Measurements from ENCODE around the gene CPM. TPM values are rescaled to one million over a fixed set of nuclear protein-coding genes. Genes with fewer than 3 reads are reported as not detected.
"Not testable (repeated sequence)": the region's sequence is repeated elsewhere in the genome, so short reads cannot be mapped to it uniquely, and the experiment has no call there.

CPM gene
- total RNA-seq, 1 donor from 2014 or later: 224 TPM

GRCh38 chr12:68824131-68824530, 108.8 kb downstream of the CPM start:
- Histone ChIP-seq H3K4me3 (no peak overlapping the region), H3K9me3 (no peaks in the 10 kb centered on the region), H3K36me3 (peaks cover 99% of the 10 kb centered on the region), H3K27ac (no peak overlapping the region), H3K27me3 (ENCODE audit: low read depth) (no peaks in the 10 kb centered on the region), H3K4me1 (no peaks in the 10 kb centered on the region)
- no peak for TF ChIP-seq CTCF (IDR thresholded peaks at IDR 0.05)
- DNase-seq (no peak), ATAC-seq (no peak)
- intact Hi-C loops (cut with DNase I): no loop called here

DNA sequence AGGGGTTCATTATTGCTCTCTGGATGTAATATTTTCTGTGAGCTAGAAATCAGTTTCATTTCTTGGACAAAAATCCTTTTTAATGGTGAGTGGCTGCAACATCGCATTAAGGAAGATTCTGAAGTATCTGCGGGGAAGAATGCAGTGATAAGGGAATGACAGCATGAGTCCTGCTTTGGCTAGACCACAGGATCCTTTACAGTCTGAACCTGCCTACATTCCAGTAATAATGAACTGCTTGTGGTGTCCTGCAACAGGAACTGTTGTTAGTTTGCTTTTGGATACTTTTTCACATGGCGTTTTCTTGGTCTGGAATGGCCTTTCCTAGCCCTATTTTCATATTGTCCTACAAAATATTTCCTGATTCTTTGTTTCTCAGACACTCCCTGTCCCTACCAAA, 109.3 kb downstream of the CPM start:
- TF ChIP-seq CTCF (IDR thresholded peaks at IDR 0.05): no peak
- ATAC-seq (no peak), DNase-seq (no peak)
- H3K4me1 ChIP-seq: no peaks in the 10 kb centered on the region
- no peak overlapping the region for H3K4me3 ChIP-seq
- no peak overlapping the region for H3K27ac ChIP-seq
- intact Hi-C loops (cut with DNase I): no loop called here
- H3K9me3 ChIP-seq: no peaks in the 10 kb centered on the region
- peaks cover 99% of the 10 kb centered on the region for H3K36me3 ChIP-seq
- no peaks in the 10 kb centered on the region for H3K27me3 ChIP-seq (ENCODE audit: low read depth)

DNA sequence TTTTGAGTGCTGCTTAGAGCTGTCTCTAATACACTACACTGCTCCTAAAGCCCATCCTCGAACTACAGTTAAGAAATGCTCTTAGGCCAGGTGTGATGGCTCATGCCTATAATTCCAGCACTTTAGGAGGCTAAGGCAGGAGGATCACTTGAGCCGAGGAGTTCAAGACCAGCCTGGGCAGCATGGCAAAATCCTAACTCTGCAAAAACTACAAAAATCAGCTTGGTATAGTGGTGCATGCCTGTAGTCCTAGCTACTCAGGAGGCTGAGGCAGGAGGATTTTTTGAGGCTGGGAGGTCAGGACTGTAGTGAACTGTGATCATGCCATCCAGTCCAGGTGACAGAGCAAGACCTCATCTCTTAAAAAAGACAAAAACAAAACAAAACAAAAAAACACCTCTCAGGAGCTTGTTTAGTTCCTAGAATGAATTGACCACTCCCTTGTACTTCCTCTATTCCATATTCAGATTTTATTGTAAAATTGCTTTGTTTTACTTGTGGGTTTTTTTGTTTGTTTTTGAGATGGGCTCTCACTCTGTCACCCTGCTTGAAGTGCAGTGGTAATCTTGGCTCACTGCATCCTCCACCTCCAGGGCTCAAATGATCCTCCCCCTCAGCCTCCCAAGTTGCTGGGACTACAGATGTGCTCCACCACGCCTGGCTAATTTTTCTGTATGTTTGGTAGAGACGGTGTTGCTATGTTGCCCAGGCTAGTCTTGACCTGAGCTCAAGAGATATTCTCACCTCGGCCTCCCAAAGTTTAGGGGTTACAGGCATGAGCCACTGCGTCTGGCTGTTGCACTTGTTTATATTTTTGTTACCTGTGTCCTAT, 111.4 kb downstream of the CPM start:
- Histone ChIP-seq H3K27me3 (ENCODE audit: low read depth) (no peaks in the 10 kb centered on the region), H3K27ac (no peak overlapping the region), H3K4me3 (no peak overlapping the region), H3K36me3 (peaks cover 99% of the 10 kb centered on the region), H3K9me3 (no peaks in the 10 kb centered on the region), H3K4me1 (no peaks in the 10 kb centered on the region)
- peak in 1 of 2 donors; percentile 12 for ATAC-seq
- intact Hi-C loops (cut with DNase I): no loop called here
- TF ChIP-seq CTCF (IDR thresholded peaks at IDR 0.05): no peak
- DNase-seq: no peak

DNA sequence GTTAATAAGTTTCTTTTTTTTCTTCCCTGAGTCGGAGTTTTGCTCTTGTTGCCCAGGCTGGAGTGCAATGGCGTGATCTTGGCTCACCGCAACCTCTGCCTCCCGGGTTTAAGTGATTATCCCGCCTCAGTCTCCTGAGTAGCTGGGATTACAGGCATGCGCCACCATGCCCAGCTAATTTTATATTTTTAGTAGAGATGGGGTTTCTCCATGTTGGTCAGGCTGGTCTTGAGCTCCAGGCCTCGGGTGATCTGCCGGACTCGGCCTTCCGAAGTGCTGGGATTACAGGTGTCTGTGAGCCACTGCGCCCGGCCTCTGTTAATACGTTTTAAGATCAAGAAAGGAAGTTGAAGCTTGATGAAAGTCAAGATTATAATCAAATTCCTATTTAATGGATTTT, 113.5 kb downstream of the CPM start:
- H3K27me3 ChIP-seq (ENCODE audit: low read depth); H3K27ac ChIP-seq; H3K9me3 ChIP-seq; DNase-seq; H3K4me3 ChIP-seq; ATAC-seq; intact Hi-C loops (cut with DNase I): not testable (repeated sequence)
- H3K4me1 ChIP-seq: peaks cover 20% of the 10 kb centered on the region
- H3K36me3 ChIP-seq: peaks cover 99% of the 10 kb centered on the region

GRCh38 chr12:68815928-68816800, 116.8 kb downstream of the CPM start:
- TF ChIP-seq CTCF (IDR thresholded peaks at IDR 0.05): no peak
- Histone ChIP-seq H3K9me3 (no peaks in the 10 kb centered on the region), H3K4me1 (peaks cover 50% of the 10 kb centered on the region), H3K27me3 (ENCODE audit: low read depth) (no peaks in the 10 kb centered on the region), H3K27ac (no peak overlapping the region), H3K36me3 (peaks cover 99% of the 10 kb centered on the region), H3K4me3 (no peak overlapping the region)
- DNase-seq (no peak), ATAC-seq (no peak)
- intact Hi-C loops (cut with DNase I): no loop called here
